ENCODE data around the gene RNF157.
"Not testable (repeated sequence)": the region's sequence is repeated elsewhere in the genome, so short reads cannot be mapped to it uniquely, and the experiment has no call there.

The RNF157 gene

GRCh38 chr17:76253841-76254240 lies 13.5 kb upstream of the RNF157 start:
- TF ChIP-seq ZNF274 (IDR thresholded peaks at IDR 0.05; ENCODE audit: low read depth, low read length) = no peak
- H3K4me3 ChIP-seq (ENCODE audit: low read length) = no peak overlapping the region

GRCh38 chr17:76252967-76253766 lies 12.9 kb upstream of the RNF157 start:
- H3K4me3 ChIP-seq (ENCODE audit: low read length) = peak overlapping the region; percentile 29; the same call in 1 of the 2 replicates

GRCh38 chr17:76252040-76252954 lies 12.0 kb upstream of the RNF157 start:
- peak overlapping the region; percentile 29; the same call in 1 of the 2 replicates for H3K4me3 ChIP-seq (ENCODE audit: low read length)
- TF ChIP-seq ZNF274 (IDR thresholded peaks at IDR 0.05; ENCODE audit: low read depth, low read length) = no peak

GRCh38 chr17:76251478-76252039 lies 11.3 kb upstream of the RNF157 start:
- TF ChIP-seq ZNF274 (IDR thresholded peaks at IDR 0.05; ENCODE audit: low read depth, low read length) = no peak

GRCh38 chr17:76250141-76250540 lies 9.8 kb upstream of the RNF157 start:
- no peak overlapping the region for H3K4me3 ChIP-seq (ENCODE audit: low read length)
- TF ChIP-seq ZNF274 (IDR thresholded peaks at IDR 0.05; ENCODE audit: low read depth, low read length) = no peak

More at GRCh38 chr17:76251478-76252039, 11.3 kb upstream of the RNF157 start:
- H3K4me3 ChIP-seq (ENCODE audit: low read length) = no peak overlapping the region

- H3K4me3 ChIP-seq (ENCODE audit: low read length) = no peak overlapping the region
- TF ChIP-seq ZNF274 (IDR thresholded peaks at IDR 0.05; ENCODE audit: low read depth, low read length) = no peak
These were observed 7.9 kb upstream of the RNF157 start for GRCh38 chr17:76248013-76248782.

GRCh38 chr17:76247304-76247703 lies 7.0 kb upstream of the RNF157 start:
- no peak for TF ChIP-seq ZNF274 (IDR thresholded peaks at IDR 0.05; ENCODE audit: low read depth, low read length)

GRCh38 chr17:76246080-76247066 lies 6.1 kb upstream of the RNF157 start:
- no peak for TF ChIP-seq ZNF274 (IDR thresholded peaks at IDR 0.05; ENCODE audit: low read depth, low read length)
- H3K4me3 ChIP-seq (ENCODE audit: low read length) = no peak overlapping the region; the same call in 1 of the 2 replicates

More at GRCh38 chr17:76247304-76247703, 7.0 kb upstream of the RNF157 start:
- no peak overlapping the region for H3K4me3 ChIP-seq (ENCODE audit: low read length)

GRCh38 chr17:76244721-76245120 lies 4.4 kb upstream of the RNF157 start:
- not testable (repeated sequence) for H3K4me3 ChIP-seq (ENCODE audit: low read length)

- H3K4me3 ChIP-seq (ENCODE audit: low read length) = no peak overlapping the region
- no peak for TF ChIP-seq ZNF274 (IDR thresholded peaks at IDR 0.05; ENCODE audit: low read depth, low read length)
These were observed 3.8 kb upstream of the RNF157 start for GRCh38 chr17:76243826-76244679.

- no peak overlapping the region for H3K4me3 ChIP-seq (ENCODE audit: low read length)
- no peak for TF ChIP-seq ZNF274 (IDR thresholded peaks at IDR 0.05; ENCODE audit: low read depth, low read length)
These were observed 1.5 kb upstream of the RNF157 start for GRCh38 chr17:76241691-76242255.

GRCh38 chr17:76241204-76241538 lies 878 bp upstream of the RNF157 start:
- no peak for TF ChIP-seq ZNF274 (IDR thresholded peaks at IDR 0.05; ENCODE audit: low read depth, low read length)
- H3K4me3 ChIP-seq (ENCODE audit: low read length) = peak overlapping the region; percentile 60; the same call in 1 of the 2 replicates

Measured in GM08714 (cell line).